GM21529 (cell line): ENCODE results near the gene PGAM2.
"Not testable (repeated sequence)": the region's sequence is repeated elsewhere in the genome, so short reads cannot be mapped to it uniquely, and the experiment has no call there.

Experiments
- ATAC-seq: cut with Tn5 transposase; IDR thresholded peaks from one replicate; pipeline ENCODE4 v1.9.1; 2021; ENCODE audit not compliant: unreplicated experiment

Gene PGAM2

DNA sequence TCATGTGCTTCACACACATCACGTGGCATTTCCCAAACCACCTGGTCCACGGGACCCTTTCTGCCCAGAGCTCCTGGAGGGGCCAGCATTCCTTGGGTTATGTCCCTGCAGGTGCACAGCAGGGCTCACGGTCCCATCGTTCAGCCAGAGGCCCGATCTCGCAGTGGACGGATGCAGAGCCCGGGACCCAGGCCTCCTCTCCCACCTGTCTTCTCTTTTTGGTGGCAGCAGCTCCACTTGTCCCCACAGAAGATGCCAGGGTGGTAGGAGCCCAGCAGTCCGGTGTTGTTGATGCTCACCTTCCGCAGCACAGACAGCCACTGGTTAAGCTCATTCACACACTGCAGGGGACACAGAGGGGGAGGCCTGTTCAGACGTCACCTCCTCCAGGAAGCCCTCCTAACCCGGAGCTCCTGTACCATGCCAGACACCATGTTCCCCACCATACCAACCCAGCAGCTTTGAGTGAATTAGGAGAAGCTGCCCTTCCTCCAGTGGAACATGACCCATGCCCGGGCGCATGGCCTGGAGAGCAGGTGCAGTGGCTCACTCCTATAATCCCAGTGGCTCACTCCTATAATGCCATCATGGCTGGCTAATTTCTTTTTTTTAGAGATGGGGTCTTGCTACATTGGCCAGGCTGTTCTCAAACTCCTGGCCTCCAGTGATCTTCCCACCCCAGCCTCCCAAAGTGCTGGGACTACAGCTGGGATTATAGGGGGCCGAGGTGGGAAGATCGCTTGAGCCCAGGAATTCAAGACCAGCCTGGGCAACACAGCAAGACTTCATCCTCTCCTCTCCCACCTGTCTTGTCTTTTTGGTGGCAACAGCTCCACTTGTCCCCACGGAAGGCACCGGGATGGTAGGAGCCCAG lies 31.2 kb downstream of the PGAM2 start:
- ATAC-seq, result not testable (repeated sequence)

DNA sequence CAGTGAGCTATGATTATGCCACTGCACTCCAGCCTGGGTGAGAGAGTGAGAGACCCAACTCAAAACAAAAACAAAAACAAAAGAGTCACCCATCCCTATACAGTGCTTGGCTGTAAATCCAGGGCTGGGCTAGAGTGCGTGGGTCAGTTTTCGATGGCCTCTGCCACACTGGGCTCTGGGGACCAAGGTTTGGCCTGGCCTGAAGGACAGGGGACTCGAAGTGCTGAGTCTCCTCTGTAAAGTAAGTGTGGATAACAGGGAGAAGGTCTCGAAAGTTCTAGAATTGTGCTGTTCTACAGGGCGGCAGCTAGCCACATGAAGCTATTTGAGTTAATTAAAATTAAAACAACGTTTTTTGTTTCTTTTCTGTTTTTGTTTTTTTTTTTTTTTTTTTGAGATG lies 33.3 kb downstream of the PGAM2 start:
- not testable (repeated sequence) for ATAC-seq

DNA sequence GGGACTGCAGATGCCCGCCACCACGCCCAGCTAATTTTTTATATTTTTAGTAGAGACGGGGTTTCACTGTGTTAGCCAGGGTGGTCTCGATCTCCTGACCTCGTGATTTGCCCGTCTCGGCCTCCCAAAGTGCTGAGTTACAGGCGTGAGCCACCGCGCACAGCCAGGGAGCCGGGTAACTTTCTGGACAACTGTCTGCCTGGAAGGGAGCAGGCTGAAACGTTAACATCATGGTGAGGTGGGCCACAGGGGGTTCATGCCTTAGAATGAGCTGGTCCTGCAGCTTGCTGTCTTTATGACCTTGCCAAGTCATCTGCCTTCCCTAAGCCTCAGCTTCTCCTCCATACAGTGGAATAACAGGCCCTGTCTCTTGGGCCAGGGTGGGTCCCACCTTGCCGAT lies 34.0 kb downstream of the PGAM2 start:
- not testable (repeated sequence) for ATAC-seq

DNA sequence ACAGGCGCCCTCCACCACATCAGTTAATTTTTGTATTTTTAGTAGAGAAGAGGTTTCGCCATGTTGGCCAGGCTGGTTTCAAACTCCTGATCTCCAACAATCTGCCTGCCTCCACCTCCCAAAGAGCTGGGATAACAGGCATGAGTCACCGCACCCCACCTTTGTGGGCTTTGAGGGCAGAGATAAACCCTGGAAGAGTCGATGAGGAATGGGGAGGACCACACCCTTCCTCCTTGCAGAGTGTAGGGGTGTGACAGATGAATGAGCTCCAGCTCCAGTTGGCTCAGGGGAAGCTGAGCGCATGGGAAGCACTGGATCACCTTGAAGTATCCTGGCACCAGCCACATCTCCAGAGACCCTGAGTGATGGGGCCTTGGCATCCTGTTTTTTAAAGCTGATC lies 35.3 kb downstream of the PGAM2 start:
- not testable (repeated sequence) for ATAC-seq

DNA sequence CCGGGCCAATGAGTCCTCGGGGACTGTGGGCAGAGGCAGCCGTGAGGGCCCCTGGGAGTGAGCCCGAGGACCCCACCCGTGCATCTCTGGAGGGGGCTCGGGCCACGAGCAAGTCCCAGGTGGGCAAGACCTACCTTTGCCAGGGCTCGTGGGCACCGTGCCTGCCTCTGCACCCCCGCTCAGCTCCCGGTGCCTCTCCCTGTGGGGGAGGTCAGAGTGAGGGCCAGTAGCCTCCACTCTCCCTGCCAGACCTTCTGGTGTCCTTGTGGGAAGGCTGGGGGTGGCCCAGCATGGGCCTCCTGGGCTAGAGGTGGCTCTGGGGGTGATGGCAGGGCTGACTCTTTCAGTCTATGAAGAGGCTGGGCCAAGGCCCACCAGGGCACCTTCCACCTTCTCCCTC lies 35.9 kb downstream of the PGAM2 start:
- not testable (repeated sequence) for ATAC-seq

DNA sequence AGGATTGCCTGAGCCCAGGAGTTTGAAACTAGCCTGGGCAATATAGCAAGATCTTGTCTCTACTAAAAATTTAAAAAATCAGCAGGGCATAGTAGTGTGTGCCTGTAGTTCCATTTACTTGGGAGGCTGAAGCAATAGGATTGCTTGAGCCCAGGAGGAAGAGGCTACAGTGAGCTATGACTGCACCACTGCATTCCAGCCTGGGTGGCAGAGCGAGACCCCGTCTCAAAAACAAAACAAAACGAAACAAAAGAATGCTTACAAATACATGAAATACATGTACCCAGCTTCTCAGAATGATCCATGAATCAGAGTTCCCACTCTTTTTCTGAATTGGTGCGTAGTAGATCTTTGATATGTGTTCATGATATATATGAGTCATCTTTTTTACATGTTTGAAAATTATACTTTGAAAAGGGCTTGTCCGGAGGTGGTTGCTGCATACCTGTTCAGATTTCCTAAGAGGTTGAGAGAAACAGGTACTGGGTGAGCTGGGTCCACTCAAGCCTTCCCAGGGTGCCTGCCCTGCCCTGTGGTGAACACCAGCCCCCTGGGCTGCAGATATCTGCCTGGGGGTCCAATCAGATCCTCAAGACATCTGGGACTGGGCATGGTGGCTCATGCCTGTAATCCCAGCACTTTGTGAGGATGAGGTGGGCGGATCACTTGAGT lies 42.4 kb downstream of the PGAM2 start:
- ATAC-seq, result not testable (repeated sequence)

DNA sequence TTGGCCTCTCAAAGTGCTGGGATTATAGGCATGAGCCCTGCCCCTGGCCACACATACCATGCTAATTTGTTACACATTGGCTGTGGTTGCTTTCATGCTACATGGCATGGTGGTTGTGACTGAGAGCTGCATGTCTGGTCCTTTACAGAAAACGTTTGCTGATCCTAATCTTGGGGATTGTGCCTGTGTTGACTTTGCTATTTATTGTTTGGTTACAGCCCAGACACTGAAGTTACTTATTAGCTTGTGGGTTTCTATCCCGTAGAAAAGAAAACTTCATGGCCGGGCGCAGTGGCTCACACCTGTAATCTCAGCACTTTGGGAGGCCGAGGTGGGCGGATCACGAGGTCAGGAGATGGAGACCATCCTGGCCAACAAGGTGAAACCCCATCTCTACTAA lies 43.3 kb downstream of the PGAM2 start:
- not testable (repeated sequence) for ATAC-seq

DNA sequence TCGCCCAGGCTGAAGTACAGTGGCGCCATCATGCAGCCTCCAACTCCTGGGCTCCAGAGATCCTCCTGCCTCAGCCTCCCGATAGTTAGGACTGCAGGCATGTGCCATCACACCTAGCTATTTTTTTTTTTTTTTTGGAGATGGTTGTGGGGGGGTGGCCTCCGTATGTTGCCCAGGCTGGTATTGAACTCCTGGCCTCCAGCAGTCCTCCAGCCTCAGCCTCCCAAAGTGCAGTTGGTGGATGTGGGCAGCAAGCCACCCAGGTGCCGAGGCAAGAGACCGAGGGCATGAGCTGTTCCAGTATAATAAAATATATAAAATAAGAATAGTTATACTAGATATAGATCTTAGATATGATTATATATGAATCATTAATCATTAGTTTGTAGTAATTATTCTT lies 45.5 kb downstream of the PGAM2 start:
- ATAC-seq, result not testable (repeated sequence)

DNA sequence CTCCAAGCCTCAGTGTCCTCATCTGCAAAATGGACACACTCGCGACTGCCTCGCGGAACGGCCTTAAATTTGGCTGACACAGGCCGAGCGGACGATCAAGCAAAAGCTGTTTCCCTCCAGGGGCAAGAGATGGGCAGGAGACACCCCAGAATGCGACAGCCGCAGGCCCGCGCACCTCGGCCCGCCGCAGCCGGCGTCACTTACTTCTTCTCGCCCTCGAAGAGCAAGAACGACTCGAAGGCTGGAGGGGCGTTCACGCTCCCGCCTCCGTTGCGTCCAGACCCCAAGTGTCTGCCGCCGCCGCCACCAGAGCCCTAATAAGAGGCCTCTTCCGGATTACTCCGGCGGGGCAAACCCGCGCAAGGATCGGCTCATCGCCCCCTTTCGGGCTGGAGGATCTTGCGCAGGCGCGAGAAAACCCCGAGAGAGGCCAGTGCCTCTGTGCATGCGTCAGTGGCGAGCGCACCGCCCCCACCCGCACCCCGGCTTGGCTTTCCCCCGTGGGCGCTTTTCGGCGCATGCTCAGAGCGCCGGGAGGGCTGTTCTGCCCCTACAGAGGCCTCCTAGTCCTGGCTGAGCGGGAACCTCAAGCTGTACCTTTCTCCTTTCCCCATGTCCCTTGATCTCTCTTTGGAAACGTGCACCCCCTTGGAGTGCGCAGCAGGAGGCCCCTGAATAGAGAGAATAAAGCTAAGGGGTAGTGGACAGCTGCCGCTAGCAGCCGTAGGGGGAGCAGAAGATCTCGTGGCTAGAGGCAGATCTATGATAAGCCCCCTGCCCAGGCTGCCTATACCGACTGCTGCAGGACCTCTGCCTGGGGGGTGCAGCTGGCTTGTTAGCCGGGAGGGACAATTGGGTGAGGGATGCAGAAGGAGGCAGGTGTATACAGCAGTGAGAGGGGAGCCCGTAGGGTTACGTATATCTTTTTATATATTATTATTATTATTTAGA lies 46.2 kb downstream of the PGAM2 start:
- peak; percentile 93 for ATAC-seq

DNA sequence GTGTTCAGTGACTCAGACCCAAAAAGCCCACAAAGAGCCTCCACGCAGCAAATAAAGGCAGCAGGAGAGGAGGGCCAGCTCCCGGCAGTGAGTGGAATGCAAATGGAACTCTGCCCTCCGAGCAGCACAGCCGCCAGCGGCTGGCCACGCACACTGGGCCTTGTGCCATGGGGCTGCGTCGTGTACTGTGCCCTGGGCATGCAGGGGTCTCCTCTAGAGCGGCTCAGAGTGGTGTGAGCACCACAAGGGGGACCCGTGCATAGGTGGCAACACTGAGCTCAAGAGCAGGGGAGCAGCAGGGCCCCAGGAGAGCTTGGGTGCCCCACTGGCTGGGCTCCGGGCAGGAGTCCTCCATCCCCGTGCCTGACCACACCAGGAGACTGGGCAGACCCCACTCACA lies 50.3 kb downstream of the PGAM2 start:
- not testable (repeated sequence) for ATAC-seq
